Esophagus muscularis mucosa (tissue), 4 donors: ENCODE measurements around the gene GLYATL1B.

ENCODE experiments used
- EP300 ChIP-seq: sonication (generic); formaldehyde crosslinking; IDR thresholded peaks from one replicate; pipeline ENCODE4 v1.6.1; 2017; ENCODE audit warnings: antibody characterized with exemption
- POLR2A ChIP-seq: fragments of 450-650 bp; IDR thresholded peaks from one replicate; pipeline ENCODE4 v1.6.1; 2017; ENCODE audit warnings: antibody characterized with exemption, moderate library complexity, mild to moderate bottlenecking, low read depth
- POLR2AphosphoS5 ChIP-seq, 2 donors: sonication (generic); formaldehyde crosslinking; IDR thresholded peaks; one replicate each; pipeline ENCODE4 v1.6.1; 2017; ENCODE audit warnings: antibody characterized with exemption in 2 of 2
- TF ChIP-seq, protein P1 (sequence below), 3 experiments: fragments of 200-600 bp in 2 of 3; fragments of 450-650 bp in 1 of 3; sonication (generic) in 2 of 3; IDR thresholded peaks; one replicate each; pipeline ENCODE4 v1.5.1; 2017 to 2019; ENCODE audit warnings: antibody characterized with exemption in 3 of 3, mild to moderate bottlenecking in 2 of 3, moderate library complexity in 1 of 3

DNA sequence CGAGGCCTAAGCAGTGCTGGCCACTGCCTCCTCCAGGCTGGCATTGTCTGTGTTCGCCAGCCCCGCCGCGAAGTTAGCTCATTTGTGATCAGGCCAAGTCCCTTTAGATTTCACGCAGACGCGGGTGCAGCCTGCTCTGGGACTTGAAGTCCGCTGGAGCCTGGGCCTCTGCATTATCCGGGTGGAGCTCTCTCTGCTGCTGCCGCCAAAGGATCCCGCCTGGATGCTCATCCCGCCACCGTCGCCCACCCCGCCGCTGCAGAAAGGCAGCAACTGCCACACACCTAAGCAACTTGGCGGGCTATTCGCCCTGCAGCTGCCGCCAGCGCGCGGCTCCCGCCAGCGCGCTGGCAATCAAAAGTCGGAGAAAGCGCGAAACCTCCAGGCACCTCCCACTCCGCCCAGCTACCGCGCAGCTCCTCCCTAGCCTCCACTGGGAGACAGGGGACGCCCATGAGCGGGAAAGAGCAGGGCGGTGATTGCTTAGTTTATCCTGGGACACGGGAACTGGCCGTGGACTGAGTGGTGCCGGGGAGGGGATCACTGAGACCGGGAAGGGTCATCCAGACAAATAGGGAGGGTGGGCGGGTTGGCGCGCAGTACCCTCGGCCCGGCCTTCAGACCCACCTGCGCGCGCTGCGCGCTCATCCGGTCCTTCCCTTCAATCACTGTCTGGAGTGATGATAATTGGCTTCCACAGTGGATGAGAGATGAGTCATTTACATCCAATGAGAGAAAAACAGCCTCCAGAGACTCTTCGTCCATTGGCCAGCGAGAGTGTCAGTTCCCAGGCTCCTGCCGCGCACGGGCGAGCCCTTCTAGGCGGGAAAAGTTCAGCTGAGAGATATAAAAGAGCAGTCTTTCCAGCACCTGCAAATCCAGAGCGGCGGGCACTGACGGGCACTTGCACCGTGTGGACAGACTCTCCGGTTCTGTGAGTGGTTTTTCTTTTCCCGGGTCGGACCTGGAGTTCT, 20.5 kb downstream of the GLYATL1B start, which contains the start of gene FAM111B:
- TF ChIP-seq POLR2A (no peak), EP300 (no peak), POLR2AphosphoS5 (IDR thresholded peaks at IDR 0.05) (no peak)
- TF ChIP-seq, protein P1, sequence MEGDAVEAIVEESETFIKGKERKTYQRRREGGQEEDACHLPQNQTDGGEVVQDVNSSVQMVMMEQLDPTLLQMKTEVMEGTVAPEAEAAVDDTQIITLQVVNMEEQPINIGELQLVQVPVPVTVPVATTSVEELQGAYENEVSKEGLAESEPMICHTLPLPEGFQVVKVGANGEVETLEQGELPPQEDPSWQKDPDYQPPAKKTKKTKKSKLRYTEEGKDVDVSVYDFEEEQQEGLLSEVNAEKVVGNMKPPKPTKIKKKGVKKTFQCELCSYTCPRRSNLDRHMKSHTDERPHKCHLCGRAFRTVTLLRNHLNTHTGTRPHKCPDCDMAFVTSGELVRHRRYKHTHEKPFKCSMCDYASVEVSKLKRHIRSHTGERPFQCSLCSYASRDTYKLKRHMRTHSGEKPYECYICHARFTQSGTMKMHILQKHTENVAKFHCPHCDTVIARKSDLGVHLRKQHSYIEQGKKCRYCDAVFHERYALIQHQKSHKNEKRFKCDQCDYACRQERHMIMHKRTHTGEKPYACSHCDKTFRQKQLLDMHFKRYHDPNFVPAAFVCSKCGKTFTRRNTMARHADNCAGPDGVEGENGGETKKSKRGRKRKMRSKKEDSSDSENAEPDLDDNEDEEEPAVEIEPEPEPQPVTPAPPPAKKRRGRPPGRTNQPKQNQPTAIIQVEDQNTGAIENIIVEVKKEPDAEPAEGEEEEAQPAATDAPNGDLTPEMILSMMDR (IDR thresholded peaks at IDR 0.05) = no peak
